Heart right ventricle (tissue), 16 donors: Measurements from ENCODE around the gene KIAA0825. TPM values are rescaled to one million over a fixed set of nuclear protein-coding genes. Genes with fewer than 3 reads are reported as not detected.

ENCODE experiments used
- ATAC-seq, 8 donors: fragments of 200-7000 bp; cut with Tn5 transposase; one replicate each; pipeline ENCODE4 v1.9.1; 2020; ENCODE audit warnings: mild to moderate bottlenecking in 8 of 8, moderate library complexity in 8 of 8, moderate number of reproducible peaks in 1 of 8
- DNase-seq, 2 donors: peaks; one replicate each; pipeline ENCODE4 v3.0.0-alpha.2; 2020
- H3K27ac ChIP-seq, 10 donors: fragments of 200-600 bp; sonication (generic) in 2 of 10; one replicate each; pipeline versions ENCODE4 v1.5.0 to v1.8.0; 2020 to 2022; ENCODE audit warnings: mild to moderate bottlenecking in 3 of 10
- H3K27me3 ChIP-seq, 7 donors: fragments of 200-600 bp; one replicate each; pipeline ENCODE4 v1.8.0; 2021 to 2022; ENCODE audit warnings: mild to moderate bottlenecking in 2 of 7
- H3K36me3 ChIP-seq, 9 donors: fragments of 200-600 bp; sonication (generic) in 1 of 9; one replicate each; pipeline versions ENCODE4 v1.5.0 to v1.8.0; 2020 to 2022; ENCODE audit warnings: mild to moderate bottlenecking in 2 of 9
- H3K4me1 ChIP-seq, 9 donors: fragments of 200-600 bp; sonication (generic) in 1 of 9; one replicate each; pipeline versions ENCODE4 v1.5.0 to v1.8.0; 2020 to 2022; ENCODE audit warnings: mild to moderate bottlenecking in 4 of 9
- H3K4me3 ChIP-seq, 10 donors: fragments of 200-600 bp; sonication (generic) in 2 of 10; one replicate each; pipeline versions ENCODE4 v1.5.0 to v1.8.0; 2020 to 2022; ENCODE audit warnings: mild to moderate bottlenecking in 7 of 10, moderate library complexity in 2 of 10
- H3K9me3 ChIP-seq, 11 donors: fragments of 200-600 bp in 10 of 11; sonication (generic) in 2 of 11; one replicate each; pipeline versions ENCODE4 v1.5.0 to v1.8.0; 2013 to 2022; ENCODE audit warnings: mild to moderate bottlenecking in 2 of 11, control low read depth in 1 of 11, moderate library complexity in 1 of 11
- WGBS, 2 donors: extraction: QIAGEN DNeasy Blood & Tissue Kit; methylation state at CpG; one replicate each; pipeline ENCODE4 v1.1.7; 2013; ENCODE audit warnings: inconsistent platforms in 1 of 2; 5-methylcytosine and 5-hydroxymethylcytosine counted together
- intact Hi-C, 10 donors: fragments of 100-400 bp; cut with DNase I; formaldehyde crosslinking; loops; one replicate each; pipeline versions ENCODE4 v1.11.1 to v1.14.2; 2022
- polyA plus RNA-seq, 2 donors: library from polyadenylated mRNA; stranded (reverse); fragments of 200-250 nt; gene quantifications; one replicate each; pipeline ENCODE4 v1.2.3, GENCODE V29; 2013
- total RNA-seq, 10 donors: library from RNA; stranded (reverse); fragmentation: NEBNext Ultra II Directional in 3 of 10; extraction: Animal tissue kit (Norgen Biotek cat#: 25700) in 3 of 10; gene quantifications; one replicate each; pipeline versions ENCODE4 v1.2.1 to v1.2.4, GENCODE V29; 2021 to 2023
- TF ChIP-seq, protein P1 (sequence below), 9 donors: fragments of 200-600 bp; sonication (generic) in 2 of 9; IDR thresholded peaks; one replicate each; pipeline versions ENCODE4 v1.5.0 to v1.8.0; 2021 to 2022; ENCODE audit warnings: antibody characterized with exemption in 9 of 9, mild to moderate bottlenecking in 5 of 9, moderate library complexity in 1 of 9
- donor health status: Arrhythmogenic right ventricular cardiomyopathy.
- donor health status: ischemic (EF 13 %, LVEDD 7.1; RV severe dilation, severe dysfunction).
- donor health status: healthy with polysubstance abuse.
- donor health status: DM: no; HTN: yes; CAD: no.
- donor health status: DM: no; HTN: no; CAD: no.
- donor health status: ischemic (EF 25% LVEDD 6.9; RV normal size, moderate dysfunction).
- donor health status: ischemic (EF 25% LVEDD 5.7; RV mildly dilated, moderate dysfunction).
- donor health status: healthy.
- donor health status: DM: yes; HTN: yes; CAD: no.
- donor health status: Ischemic cardiomyopathy.
- donor health status: ischemic (EF 35%, LVEDD 5.7; RV mildly dilated, moderate dysfunction).
- donor health status: nonischemic (EF 11% LVEDD 7.7; RV severe dilation, severe dysfunction).
- donor health status: DM: yes; HTN: yes; CAD: no.
- donor health status: PGD.
- donor health status: ischemic (EF 29% LVEDD 5.4; RV normal size, mild dysfunction).
- donor health status: nonischemic (EF 23%, LVEDD 6.1; RV moderate dilation, normal function).

The KIAA0825 gene
- total and polyA plus RNA-seq, 12 donors: 0.36 to 3.5 (median 2.4) TPM

DNA sequence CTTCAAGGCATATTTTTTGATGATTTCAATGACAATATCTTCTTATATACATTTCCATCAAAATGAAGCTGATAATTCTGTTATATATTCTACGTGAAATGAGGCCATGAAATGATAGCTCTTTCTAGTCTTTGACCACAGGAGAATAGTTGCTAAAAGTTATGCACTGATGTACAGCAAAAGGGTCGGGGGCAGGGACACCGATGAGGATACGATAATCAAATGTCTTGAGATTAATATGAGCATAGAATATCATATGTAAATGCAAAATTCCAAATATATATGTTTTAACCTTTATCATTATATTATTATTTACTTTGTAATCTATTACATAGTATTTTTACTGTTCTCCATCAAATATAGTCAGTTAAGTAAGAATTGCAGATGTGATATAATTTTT lies 264.8 kb downstream of the KIAA0825 start:
- no peaks in the 10 kb centered on the region for H3K4me1 ChIP-seq
- no peak overlapping the region for H3K27ac ChIP-seq
- H3K9me3 ChIP-seq: peaks cover 0 to 36% (median 0%) of the 10 kb centered on the region in 11 donors
- DNase-seq (no peak), ATAC-seq (no peak)
- 83 to 96% methylated on average over 4 of the region's 4 CpGs for WGBS, 2 donors
- intact Hi-C loops: no loop called here
- TF ChIP-seq, protein P1, sequence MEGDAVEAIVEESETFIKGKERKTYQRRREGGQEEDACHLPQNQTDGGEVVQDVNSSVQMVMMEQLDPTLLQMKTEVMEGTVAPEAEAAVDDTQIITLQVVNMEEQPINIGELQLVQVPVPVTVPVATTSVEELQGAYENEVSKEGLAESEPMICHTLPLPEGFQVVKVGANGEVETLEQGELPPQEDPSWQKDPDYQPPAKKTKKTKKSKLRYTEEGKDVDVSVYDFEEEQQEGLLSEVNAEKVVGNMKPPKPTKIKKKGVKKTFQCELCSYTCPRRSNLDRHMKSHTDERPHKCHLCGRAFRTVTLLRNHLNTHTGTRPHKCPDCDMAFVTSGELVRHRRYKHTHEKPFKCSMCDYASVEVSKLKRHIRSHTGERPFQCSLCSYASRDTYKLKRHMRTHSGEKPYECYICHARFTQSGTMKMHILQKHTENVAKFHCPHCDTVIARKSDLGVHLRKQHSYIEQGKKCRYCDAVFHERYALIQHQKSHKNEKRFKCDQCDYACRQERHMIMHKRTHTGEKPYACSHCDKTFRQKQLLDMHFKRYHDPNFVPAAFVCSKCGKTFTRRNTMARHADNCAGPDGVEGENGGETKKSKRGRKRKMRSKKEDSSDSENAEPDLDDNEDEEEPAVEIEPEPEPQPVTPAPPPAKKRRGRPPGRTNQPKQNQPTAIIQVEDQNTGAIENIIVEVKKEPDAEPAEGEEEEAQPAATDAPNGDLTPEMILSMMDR (IDR thresholded peaks at IDR 0.05): no peak
- no peaks in the 10 kb centered on the region for H3K27me3 ChIP-seq
- no peak overlapping the region for H3K4me3 ChIP-seq
- H3K36me3 ChIP-seq: no peaks in the 10 kb centered on the region

DNA sequence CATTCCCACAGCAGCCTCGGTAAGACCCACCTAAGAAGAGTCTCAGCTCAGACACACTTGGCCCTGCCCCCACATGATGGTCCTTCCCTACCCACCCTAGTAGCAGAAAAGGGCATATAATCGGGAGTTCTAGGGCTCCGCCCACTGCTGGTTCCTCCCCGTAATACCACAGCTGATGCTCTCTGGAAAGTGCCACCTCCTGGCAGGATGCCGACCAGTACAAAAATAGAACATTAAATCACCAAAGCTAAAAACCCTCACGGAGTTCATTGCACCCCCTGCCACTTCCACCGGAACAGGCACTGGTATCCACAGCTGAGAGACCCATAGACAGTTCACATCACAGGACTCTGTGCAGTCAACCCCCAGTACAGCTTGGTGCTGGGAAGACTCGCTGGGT lies 271.3 kb downstream of the KIAA0825 start:
- TF ChIP-seq, protein P1 (IDR thresholded peaks at IDR 0.05): no peak
- H3K4me3 ChIP-seq: peak overlapping the region in 1 of 10 donors; percentile 3
- DNase-seq: peak in 1 of 2 donors; percentile 50
- peaks cover 0 to 52% (median 2%) of the 10 kb centered on the region in 11 donors for H3K9me3 ChIP-seq
- intact Hi-C loops: no loop called here
- peak in 6 of 8 donors; percentile 20 to 64 (median 58) for ATAC-seq
- no peaks in the 10 kb centered on the region for H3K4me1 ChIP-seq
- H3K36me3 ChIP-seq: no peaks in the 10 kb centered on the region
- WGBS, 2 donors: 64 to 74% methylated on average over 8 of the region's 8 CpGs
- H3K27me3 ChIP-seq: no peaks in the 10 kb centered on the region
- H3K27ac ChIP-seq: no peak overlapping the region

DNA sequence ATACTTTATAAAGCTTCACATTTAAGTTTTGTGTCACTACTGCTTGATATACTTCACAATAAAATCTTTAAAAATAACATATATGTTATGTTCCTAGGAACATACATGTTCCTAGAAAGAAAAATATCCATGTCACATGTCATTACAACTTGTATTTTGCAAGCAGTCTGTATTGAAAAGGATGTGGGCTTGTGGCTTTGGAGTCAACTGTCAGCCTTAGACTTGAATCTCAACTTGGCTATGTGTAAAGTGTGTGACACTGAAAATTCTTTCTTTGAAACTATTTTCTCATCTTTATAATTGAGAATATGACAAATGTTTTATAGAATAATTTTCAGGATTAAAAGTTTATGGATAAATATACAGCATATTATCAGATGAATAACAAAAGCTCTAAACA lies 273.1 kb downstream of the KIAA0825 start:
- no peak for DNase-seq
- Histone ChIP-seq H3K36me3 (no peaks in the 10 kb centered on the region), H3K27ac (no peak overlapping the region), H3K4me1 (no peaks in the 10 kb centered on the region), H3K4me3 (no peak overlapping the region), H3K27me3 (no peaks in the 10 kb centered on the region), H3K9me3 (peaks cover 0 to 34% (median 2%) of the 10 kb centered on the region in 11 donors)
- intact Hi-C loops: no loop called here
- TF ChIP-seq, protein P1 (IDR thresholded peaks at IDR 0.05): no peak
- ATAC-seq: no peak

DNA sequence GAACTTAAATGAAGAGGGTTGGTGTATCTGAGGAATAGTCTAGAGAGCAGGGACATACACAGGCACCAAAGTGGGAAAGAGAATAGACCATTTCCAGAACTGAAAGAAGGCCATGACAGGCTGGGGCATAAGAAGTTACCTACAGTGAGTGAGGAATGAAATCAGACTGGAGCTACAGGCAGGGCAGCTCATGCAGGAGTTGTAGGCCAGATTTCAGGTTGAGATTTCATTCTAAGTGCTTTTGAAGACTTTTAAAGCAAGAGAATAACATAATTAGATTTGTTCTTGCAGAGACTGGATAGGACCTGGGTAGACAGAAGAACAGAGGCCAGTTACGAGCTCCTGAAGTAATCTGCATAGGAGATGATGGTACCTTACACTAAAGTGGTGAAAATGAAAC lies 280.8 kb downstream of the KIAA0825 start:
- H3K36me3 ChIP-seq: no peaks in the 10 kb centered on the region
- ATAC-seq (no peak), DNase-seq (no peak)
- no peaks in the 10 kb centered on the region for H3K27me3 ChIP-seq
- intact Hi-C loops: no loop called here
- WGBS, 2 donors: 100% methylated on average over 1 of the region's 1 CpG
- no peak overlapping the region for H3K4me3 ChIP-seq
- H3K9me3 ChIP-seq: peaks cover 0 to under 1% (median 0%) of the 10 kb centered on the region in 11 donors
- TF ChIP-seq, protein P1 (IDR thresholded peaks at IDR 0.05): no peak
- H3K27ac ChIP-seq: no peak overlapping the region
- H3K4me1 ChIP-seq: no peaks in the 10 kb centered on the region
